Ovary (tissue), 3 donors: ENCODE data around the gene GPR89B.

ENCODE experiments used
- EP300 ChIP-seq: sonication (generic); formaldehyde crosslinking; IDR thresholded peaks from one replicate; pipeline ENCODE4 v1.6.1; 2017; ENCODE audit warnings: antibody characterized with exemption
- POLR2A ChIP-seq: fragments of 450-650 bp; IDR thresholded peaks from one replicate; pipeline ENCODE4 v1.6.1; 2017; ENCODE audit warnings: antibody characterized with exemption, mild to moderate bottlenecking, moderate library complexity
- TF ChIP-seq, protein P1 (sequence below), 3 donors: fragments of 450-650 bp in 2 of 3; fragments of 200-600 bp in 1 of 3; IDR thresholded peaks; one replicate each; pipeline versions ENCODE4 v1.5.1 to v1.8.0; 2016 to 2022; ENCODE audit warnings: antibody characterized with exemption in 3 of 3, mild to moderate bottlenecking in 1 of 3
- donor health status: DM: no; HTN: no; CAD: no.

DNA sequence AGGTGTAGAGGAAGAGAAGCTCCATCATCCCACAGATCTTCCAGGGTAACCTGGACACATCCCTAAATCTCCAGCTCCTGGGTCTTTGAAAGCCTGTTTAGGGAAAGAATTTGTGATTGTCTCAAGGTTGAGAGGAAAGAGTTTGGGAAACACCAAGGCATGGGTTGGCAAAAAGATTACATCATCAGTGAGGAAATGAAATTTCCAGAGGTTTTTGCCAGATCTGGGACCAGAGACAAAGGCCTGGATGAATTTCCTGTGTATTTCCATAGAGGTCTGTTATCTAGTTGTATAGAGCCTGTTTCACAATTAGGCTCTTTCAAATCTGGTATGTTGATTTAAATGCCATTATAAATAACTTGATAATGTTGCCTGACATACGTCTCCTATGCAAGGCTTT lies 82.3 kb downstream of the GPR89B start:
- TF ChIP-seq, protein P1, sequence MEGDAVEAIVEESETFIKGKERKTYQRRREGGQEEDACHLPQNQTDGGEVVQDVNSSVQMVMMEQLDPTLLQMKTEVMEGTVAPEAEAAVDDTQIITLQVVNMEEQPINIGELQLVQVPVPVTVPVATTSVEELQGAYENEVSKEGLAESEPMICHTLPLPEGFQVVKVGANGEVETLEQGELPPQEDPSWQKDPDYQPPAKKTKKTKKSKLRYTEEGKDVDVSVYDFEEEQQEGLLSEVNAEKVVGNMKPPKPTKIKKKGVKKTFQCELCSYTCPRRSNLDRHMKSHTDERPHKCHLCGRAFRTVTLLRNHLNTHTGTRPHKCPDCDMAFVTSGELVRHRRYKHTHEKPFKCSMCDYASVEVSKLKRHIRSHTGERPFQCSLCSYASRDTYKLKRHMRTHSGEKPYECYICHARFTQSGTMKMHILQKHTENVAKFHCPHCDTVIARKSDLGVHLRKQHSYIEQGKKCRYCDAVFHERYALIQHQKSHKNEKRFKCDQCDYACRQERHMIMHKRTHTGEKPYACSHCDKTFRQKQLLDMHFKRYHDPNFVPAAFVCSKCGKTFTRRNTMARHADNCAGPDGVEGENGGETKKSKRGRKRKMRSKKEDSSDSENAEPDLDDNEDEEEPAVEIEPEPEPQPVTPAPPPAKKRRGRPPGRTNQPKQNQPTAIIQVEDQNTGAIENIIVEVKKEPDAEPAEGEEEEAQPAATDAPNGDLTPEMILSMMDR (IDR thresholded peaks at IDR 0.05), result no peak
- TF ChIP-seq EP300, result no peak
- no peak for TF ChIP-seq POLR2A
